Activated effector memory CD4-positive, alpha-beta T cell treated with Interleukin-2 at 50 U/mL for 16 hours (primary cell): ENCODE results near the gene GAL3ST2.
"Not testable (repeated sequence)": the region's sequence is repeated elsewhere in the genome, so short reads cannot be mapped to it uniquely, and the experiment has no call there.

Experiments
- DNase-seq: peaks from one replicate; pipeline ENCODE4 v3.0.0-alpha.2; 2020

Gene GAL3ST2

DNA sequence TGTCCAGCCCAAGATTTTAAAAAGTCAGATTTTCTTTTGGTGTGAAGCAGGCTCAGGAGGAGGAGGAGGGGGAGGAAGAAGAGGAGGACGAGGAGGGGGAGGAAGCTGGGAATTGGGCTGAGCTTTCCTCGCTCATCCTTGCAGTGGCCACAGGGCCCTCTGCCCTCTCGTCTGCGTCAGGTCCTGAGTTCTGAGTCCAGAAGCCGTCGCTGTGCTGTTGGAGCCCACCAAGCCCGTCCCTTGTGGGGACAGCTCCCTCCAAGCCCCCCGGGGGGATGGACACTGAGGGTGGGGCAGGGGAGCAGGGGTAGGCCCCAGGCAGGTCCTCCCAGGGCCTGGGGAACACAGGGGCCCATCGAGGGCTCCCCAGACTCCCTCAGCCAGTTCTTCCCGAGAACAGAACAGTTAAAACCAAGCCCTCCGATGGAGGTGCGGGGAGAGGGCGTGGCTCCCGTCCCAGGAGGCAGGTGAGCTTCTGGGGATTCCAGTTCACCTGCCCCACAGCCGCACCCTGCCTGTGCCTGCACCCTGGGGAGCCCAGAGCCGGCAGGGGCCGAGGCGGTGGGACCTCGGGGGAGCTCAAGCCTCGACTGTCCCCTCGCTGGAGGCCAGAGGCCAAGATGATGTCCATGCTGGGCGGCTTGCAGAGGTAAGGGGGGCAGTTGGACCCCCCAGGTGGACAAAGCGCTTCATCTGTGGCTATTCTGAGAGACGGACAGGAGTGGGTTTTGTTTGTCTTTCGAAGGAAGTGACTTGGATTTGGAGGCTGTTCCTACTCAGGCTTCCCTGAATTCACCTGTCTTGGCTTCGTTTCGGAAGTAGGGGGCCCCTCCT, at the start of gene GAL3ST2:
TSS of gene GAL3ST2 (plus strand) at position 487 of the 834 bp plus-strand sequence. CDS start at position 621, 134 bp downstream.
- no peak for DNase-seq

- no peak for DNase-seq
Observed at GRCh38 chr2:241728000-241728399, 48.6 kb upstream of the GAL3ST2 start.

- DNase-seq: no peak
Observed at GRCh38 chr2:241728627-241729026, 48.0 kb upstream of the GAL3ST2 start.

DNA sequence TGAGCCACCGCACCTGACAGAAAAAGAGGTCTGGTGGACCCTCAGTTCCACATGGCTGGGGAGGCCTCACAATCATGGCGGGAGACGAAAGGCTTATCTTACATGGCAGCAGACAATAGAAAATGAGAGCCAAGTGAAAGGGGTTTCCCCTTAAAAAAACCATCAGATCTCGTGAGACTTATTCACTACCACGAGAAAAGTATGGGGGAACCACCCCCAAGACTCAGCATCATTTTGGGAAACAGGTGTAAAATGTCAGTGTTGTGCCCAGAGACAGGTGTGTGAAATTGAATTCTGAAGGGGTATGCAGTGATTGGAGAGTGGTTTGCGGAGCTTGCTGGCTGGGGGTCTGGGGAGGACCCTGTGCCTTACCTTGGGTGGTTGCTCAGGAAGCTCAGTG, 46.8 kb upstream of the GAL3ST2 start:
- no peak for DNase-seq

DNA sequence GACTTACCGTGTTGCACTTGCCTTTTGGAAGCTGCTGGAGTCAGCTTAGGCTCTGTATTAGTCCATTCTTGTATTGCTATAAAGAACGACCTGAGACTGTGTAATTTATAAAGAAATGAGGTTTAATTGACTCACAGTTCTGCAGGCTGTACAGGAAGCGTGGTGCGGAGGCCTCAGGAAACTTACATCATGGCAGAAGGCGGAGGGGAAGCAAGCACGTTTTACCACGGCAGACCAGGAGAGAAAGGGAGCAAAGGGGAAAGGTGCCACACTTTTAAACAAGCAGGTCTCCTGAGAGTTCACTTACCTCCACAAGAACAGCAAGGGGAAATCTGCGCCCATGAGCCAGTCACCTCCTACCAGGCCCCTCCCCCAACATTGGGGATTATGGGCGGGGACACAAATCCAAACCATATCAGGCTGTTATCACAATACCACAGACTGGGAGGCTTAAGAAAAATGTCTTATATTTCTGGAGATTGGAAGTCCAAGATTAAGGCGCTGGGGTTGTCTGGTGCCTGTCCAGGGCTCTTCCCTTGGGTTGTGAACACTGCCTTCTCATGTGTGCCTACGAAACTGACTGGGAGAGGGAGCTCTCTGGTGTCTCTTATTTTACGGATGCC, 45.8 kb upstream of the GAL3ST2 start:
- DNase-seq: no peak

DNA sequence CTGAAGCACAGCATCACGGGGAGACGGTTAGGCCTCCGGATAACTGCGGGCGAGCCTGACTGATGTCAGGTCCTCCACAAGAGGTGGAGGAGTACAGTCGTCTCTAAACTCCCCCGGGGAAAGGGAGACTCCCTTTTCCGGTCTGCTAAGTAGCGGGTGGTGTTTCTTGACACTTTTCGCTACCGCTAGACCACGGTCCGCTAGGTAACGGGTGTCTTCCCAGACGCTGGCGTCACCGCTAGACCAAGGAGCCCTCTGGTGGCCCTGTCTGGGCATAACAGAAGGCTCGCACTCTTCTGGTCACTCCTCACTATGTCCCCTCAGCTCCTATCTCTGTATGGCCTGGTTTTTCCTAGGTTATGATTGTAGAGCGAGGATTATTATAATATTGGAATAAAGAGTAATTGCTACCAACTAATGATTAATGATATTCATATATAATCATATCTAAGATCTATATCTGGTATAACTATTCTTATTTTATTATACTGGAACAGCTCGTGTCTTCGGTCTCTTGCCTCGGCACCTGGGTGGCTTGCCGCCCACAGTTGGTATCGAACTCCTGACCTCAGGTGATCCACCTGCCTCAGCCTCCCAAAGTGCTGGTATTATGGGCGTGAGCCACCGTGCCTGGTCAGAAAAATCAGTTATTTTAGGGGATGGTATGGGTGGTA, 44.0 kb upstream of the GAL3ST2 start:
- DNase-seq: peak; percentile 40

- DNase-seq: no peak
Observed at GRCh38 chr2:241733391-241734207, 43.0 kb upstream of the GAL3ST2 start.

- DNase-seq: no peak
Observed at GRCh38 chr2:241734208-241734466, 42.5 kb upstream of the GAL3ST2 start.

DNA sequence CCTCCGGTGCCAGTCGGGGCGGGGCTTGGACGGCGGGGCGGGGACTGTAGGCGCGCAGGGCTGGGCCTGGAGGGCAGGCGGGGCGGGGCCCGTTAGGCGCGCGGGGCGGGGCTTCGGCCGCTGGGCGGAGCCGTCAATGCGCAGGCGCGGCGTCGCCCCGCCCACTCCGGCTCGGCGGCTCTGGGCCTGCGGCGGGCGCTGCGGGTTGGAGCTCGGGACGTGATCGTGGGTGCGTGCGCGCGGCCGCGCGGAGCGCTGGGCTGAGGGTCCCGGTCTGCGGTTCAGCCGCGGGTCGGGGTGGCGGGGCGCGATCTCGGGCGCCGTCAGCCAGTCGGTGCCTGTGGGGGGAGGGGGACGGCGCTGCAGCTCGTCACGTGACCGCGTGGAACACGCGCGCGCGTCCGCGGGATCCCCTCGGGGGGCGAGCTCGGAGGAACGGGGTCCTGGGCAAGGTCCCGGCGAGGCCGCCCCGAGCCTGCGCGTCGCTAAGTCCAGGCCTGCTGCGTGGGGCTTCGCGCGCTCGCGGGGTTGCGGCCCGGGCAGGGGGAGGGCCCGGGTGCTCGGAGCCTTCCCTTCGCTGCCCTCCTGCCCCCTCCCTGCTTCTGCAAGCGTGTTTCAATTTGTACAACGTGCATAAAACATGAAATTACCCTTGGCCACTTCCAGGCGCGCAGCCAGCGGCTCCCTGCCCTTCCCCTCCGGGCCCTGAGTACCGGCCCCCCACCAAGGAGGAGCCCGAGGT, 42.0 kb upstream of the GAL3ST2 start, which contains the start of gene D2HGDH:
TSS of gene D2HGDH (plus strand) at position 164 of the 742 bp plus-strand sequence. CDS start 595 bp downstream, outside the sequence.
- DNase-seq: peak; percentile 88

GRCh38 chr2:241736111-241736510, 40.5 kb upstream of the GAL3ST2 start:
- DNase-seq: no peak

DNA sequence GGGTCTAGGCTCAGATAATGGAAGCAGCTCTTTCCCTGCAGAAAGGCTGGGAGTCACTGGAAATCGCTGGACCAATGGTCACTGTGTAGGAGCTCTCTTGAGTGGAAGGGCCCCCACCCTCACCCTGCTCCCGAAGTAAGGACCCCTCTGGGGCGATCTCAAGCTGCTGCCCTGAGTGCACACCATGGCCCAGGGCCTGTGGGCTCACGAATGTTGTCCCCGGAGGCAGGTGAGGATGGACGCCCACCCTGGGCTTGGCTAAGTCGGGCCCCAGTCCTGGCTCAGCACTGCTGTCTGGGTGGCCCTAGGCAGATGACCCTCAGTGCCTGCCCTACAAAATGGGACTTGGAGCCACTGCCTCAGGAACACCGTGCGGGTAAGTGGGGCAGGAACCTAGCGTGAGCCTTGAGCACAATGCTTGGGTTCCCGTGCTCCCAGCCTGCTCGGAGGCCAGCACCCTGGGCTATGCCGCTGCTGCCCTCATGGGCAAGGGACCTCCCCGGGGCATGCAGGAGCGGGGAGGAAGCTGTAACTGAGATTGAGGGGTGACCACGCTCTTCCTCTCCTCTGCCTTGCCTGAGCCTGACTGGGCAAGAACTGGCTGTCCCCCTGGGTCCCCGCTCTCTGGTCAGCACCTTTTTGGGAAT, 38.5 kb upstream of the GAL3ST2 start:
- no peak for DNase-seq

DNA sequence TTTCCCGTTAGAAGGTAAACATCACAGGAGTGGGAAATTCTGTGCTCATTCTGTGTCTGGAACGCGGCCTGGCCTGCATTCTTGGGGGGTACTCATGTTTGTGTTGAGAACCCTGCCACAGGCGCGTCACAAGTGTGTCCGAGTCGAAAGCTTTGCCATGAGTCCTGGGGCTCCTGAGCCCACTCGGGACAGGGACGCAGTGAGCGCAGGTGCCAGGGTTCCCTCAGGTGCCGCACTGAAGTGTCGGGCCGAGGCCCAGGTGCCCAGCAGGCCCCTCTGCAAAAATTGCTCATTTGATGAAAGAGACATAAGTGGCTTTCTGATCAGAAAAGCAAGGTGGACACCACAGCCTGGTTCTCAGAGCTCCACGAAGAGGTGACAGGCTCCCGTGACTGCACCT, 37.4 kb upstream of the GAL3ST2 start:
- DNase-seq: no peak

GRCh38 chr2:241739651-241740050, 37.0 kb upstream of the GAL3ST2 start:
- no peak for DNase-seq

- DNase-seq: no peak
Observed at GRCh38 chr2:241741016-241741415, 35.6 kb upstream of the GAL3ST2 start.

DNA sequence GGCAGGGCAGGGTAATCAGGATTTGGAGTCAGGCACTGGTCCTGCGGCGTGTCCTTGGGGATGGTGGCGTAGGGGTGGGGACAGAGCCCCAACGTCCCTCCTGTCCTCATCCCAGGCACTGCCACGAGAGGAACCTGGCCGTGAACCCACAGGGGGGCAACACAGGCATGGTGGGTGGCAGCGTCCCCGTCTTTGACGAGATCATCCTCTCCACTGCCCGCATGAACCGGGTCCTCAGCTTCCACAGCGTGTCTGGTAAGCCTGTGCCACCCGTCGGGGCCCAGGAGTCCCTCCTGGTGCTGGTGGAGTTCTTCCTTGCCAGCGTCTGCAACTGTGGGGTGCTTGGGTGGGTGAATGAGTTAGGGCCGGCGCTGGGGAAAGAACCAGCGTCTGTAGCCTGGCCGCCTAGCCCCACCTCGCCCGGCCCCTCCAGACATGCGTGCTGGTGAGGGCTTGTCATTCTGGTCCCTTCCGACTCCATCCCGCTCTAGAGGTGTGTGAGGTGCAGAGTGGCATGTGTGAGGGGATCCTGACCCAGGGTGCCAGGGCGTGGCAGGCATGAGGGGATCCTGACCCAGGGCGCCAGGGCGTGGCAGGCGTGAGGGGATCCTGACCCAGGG, 34.2 kb upstream of the GAL3ST2 start:
- no peak for DNase-seq

- DNase-seq: not testable (repeated sequence)
Observed at GRCh38 chr2:241743008-241743407, 33.6 kb upstream of the GAL3ST2 start.

GRCh38 chr2:241743620-241744019, 33.0 kb upstream of the GAL3ST2 start:
- no peak for DNase-seq

- no peak for DNase-seq
Observed at GRCh38 chr2:241744028-241744754, 32.4 kb upstream of the GAL3ST2 start.

DNA sequence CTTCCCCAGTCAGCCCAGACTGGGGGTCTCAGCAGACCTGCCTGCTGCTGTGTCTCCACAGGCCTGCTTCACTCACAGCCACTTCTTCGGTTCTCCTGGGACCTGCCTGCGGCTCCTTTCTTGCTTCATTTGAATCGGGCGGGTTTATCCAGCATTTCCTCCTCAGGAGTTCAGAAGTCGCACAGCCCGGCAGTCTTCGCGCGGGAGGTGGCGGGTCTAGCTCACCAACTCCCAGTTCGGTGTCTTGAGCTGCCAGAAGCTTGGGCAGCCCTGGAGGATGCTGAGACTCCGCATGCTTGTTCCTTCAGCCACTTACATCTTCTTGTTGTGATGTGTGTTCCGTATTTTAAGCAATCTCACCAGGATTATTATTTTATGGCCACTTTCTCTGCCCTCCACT, 31.3 kb upstream of the GAL3ST2 start:
- DNase-seq: no peak

- DNase-seq: no peak
Observed at GRCh38 chr2:241746084-241746483, 30.5 kb upstream of the GAL3ST2 start.
